ENCODE results near the gene MAMDC4. TPM values are rescaled to one million over a fixed set of nuclear protein-coding genes. Genes with fewer than 3 reads are reported as not detected.
A peak's percentile ranks its signal among the peaks of the same experiment; 100 is the strongest.

MAMDC4 gene
- total and polyA plus RNA-seq, 2 of the 8 experiments (the other 6 are each of a cell fraction or from before 2014, with no cell fraction given), result 3.1 to 4.5 TPM

GRCh38 chr9:136882109-136882946, 30.2 kb downstream of the MAMDC4 start (continued):
- TF ChIP-seq CHD7 (IDR thresholded peaks at IDR 0.05; ENCODE audit: insufficient replicate concordance, low read length) (no peak), JUND (IDR thresholded peaks at IDR 0.05; ENCODE audit: low read length) (peak; percentile 31; the same call in 1 of the 2 replicates), CHD1 (IDR thresholded peaks at IDR 0.05; ENCODE audit: low read depth, low read length) (no peak), YY1 (IDR thresholded peaks at IDR 0.05; ENCODE audit: low read depth, low read length) (no peak)

Measured in H1 (cell line).